Measurements from ENCODE around the gene MAEA.
"Not testable (repeated sequence)": the region's sequence is repeated elsewhere in the genome, so short reads cannot be mapped to it uniquely, and the experiment has no call there.

GRCh38 chr4:1292703-1293011, 3.0 kb downstream of the MAEA start:
- TF ChIP-seq CTCF (IDR thresholded peaks at IDR 0.05; ENCODE audit: insufficient read depth, low read length, poor library complexity, severe bottlenecking); EZH2phosphoT487 (conservative IDR thresholded peaks at IDR 0.05; ENCODE audit: low read length): not testable (repeated sequence)
